K562 (cell line): Measurements from ENCODE around the gene ALG9. TPM values are rescaled to one million over a fixed set of nuclear protein-coding genes. Genes with fewer than 3 reads are reported as not detected.

Experiments
- ARID1B ChIP-seq: fragments of 450-650 bp; IDR thresholded peaks from 2 replicates; pipeline ENCODE4 v1.6.1; 2016; ENCODE audit warnings: antibody characterized with exemption, mild to moderate bottlenecking, inconsistent platforms
- BACH1 ChIP-seq: fragments of 200-800 bp; sonication (Bioruptor generic); IDR thresholded peaks from 2 replicates; pipeline ENCODE4 v1.6.1; 2016; ENCODE audit warnings: missing genetic modification characterization, missing compliant biosample characterization
- HNRNPL ChIP-seq: fragments of 200-400 bp; formaldehyde crosslinking; IDR thresholded peaks from 2 replicates; pipeline ENCODE4 v1.6.1; 2017; ENCODE audit warnings: low read depth, mild to moderate bottlenecking, low read length
- HNRNPLL ChIP-seq: fragments of 200-400 bp; formaldehyde crosslinking; IDR thresholded peaks from 2 replicates; pipeline ENCODE4 v1.6.1; 2017; ENCODE audit warnings: low read length, low read depth, mild to moderate bottlenecking; ENCODE audit not compliant: poor library complexity, severe bottlenecking
- MXD1 ChIP-seq: fragments of 250-450 bp; sonication (Bioruptor Pico); IDR thresholded peaks from 2 replicates; pipeline ENCODE4 v1.8.0; 2021; ENCODE audit warnings: borderline replicate concordance, mild to moderate bottlenecking, moderate library complexity; ENCODE audit not compliant: poor library complexity, severe bottlenecking
- NRF1 ChIP-seq, 2 experiments: fragments of 450-650 bp; IDR thresholded peaks in 1 of 2; conservative IDR thresholded peaks in 1 of 2; 2 replicates each; pipeline ENCODE4 v1.6.1; 2014; ENCODE audit warnings: mild to moderate bottlenecking in 2 of 2
- TCFL5 ChIP-seq: fragments of 250-450 bp; sonication (Bioruptor Pico); conservative IDR thresholded peaks from 2 replicates; pipeline ENCODE4 v1.6.1; 2021; ENCODE audit warnings: mild to moderate bottlenecking, moderate library complexity, matching md5 sums
- TFE3 ChIP-seq: fragments of 450-650 bp; formaldehyde crosslinking; IDR thresholded peaks from 2 replicates; pipeline ENCODE4 v1.4.0; 2020; ENCODE audit warnings: mild to moderate bottlenecking, mixed read lengths
- ZBTB5 ChIP-seq: fragments of 450-650 bp; IDR thresholded peaks from 2 replicates; pipeline ENCODE4 v1.6.1; 2017; ENCODE audit warnings: antibody characterized with exemption
- ZNF655 ChIP-seq: fragments of 250-450 bp; sonication (Bioruptor Pico); IDR thresholded peaks from 2 replicates; pipeline ENCODE4 v1.5.0; 2021
- polyA plus RNA-seq, 8 experiments: library from polyadenylated mRNA; depleted of rRNA in 4 of 8; stranded (reverse) in 5 of 8; unstranded in 3 of 8; fragments of >200 nt; fragmentation: Nextera tagmentation in 2 of 8; fragmentation: Illumina TruSeq in 1 of 8; extraction: Ambion mirVana in 2 of 8; extraction: Trizol in 1 of 8; gene quantifications; 2 replicates each; pipeline versions ENCODE4 v1.2.1 to v1.2.3, GENCODE V29; 2011 to 2014; ENCODE audit warnings: inconsistent platforms in 1 of 8, missing spikeins in 1 of 8
- total RNA-seq, 7 experiments: library from RNA; depleted of rRNA in 6 of 7; stranded (reverse); fragments of >200 nt in 6 of 7; fragmentation: Illumina TruSeq in 2 of 7; extraction: Trizol in 2 of 7; gene quantifications; 2 replicates each; pipeline versions ENCODE4 v1.2.1 to v1.2.3, GENCODE V29; 2011 to 2021; ENCODE audit warnings: low replicate concordance in 1 of 7
- TF ChIP-seq, protein P1 (sequence below): fragments of 250-450 bp; sonication (Bioruptor Pico); IDR thresholded peaks from 2 replicates; pipeline ENCODE4 v1.5.0; 2020; ENCODE audit warnings: mild to moderate bottlenecking

ALG9 gene
- total and polyA plus RNA-seq, 9 of the 15 experiments (the other 6 are each of a cell fraction or from before 2014, with no cell fraction given): 11.5 to 40.5 (median 24.9) TPM

DNA sequence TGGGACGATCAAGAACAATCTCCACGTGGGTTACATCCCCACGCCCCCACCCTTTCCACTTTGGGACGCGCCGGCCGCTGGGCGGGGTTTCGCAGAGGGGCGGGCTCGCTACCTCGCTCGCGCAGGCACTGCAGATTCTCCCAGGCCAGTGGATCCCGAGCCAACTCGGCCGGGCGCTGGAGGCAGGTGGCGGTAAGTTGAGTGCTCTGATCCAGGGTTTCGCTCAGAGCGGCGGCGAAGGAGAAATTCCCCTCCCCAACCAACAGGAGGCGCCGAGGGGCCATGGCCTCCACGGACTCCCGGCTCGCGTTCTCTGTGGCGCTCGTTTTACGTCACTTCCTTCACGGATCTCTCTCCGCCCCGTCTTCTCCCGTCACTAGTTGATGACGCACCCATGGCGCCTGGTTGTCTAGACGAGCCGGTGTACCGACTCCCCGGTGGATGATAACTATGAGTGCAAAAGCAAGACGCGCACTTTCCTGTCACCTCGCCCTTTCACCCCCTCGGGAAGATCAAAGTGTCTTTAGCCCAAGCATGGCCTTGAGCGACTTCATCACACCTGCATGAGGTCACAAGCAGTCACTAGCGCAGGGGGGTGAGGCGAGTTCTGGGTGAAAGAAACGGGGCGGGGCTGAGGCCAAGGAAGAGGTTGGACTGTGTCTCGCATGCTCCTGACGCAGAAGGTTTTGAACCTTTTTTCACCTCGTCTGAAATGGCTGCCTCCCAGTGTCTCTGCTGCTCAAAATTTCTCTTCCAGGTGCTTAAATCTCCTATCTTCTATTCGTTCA lies 7.7 kb upstream of the ALG9 start, which contains the start of the genes CFAP68 and FDXACB1 (continued):
- TF ChIP-seq TFE3 (CRISPR knock-in tag) (no peak), MXD1 (no peak), ZNF655 (CRISPR knock-in tag) (no peak), ZBTB5 (no peak), HNRNPL (no peak), TCFL5 (CRISPR knock-in tag) (no peak), ARID1B (peak; percentile 68), HNRNPLL (peak; percentile 40), BACH1 (tag) (no peak), NRF1 (conservative IDR thresholded peaks at IDR 0.05 in 1 of 2, IDR thresholded peaks at IDR 0.05 in 1 of 2) (peak; percentile 87 to 90)
- TF ChIP-seq, protein P1, sequence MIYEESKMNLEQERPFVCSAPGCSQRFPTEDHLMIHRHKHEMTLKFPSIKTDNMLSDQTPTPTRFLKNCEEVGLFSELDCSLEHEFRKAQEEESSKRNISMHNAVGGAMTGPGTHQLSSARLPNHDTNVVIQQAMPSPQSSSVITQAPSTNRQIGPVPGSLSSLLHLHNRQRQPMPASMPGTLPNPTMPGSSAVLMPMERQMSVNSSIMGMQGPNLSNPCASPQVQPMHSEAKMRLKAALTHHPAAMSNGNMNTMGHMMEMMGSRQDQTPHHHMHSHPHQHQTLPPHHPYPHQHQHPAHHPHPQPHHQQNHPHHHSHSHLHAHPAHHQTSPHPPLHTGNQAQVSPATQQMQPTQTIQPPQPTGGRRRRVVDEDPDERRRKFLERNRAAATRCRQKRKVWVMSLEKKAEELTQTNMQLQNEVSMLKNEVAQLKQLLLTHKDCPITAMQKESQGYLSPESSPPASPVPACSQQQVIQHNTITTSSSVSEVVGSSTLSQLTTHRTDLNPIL: no peak; the same call in 1 of the 2 replicates
